ENCODE measurements around the gene NPB. TPM values are rescaled to one million over a fixed set of nuclear protein-coding genes. Genes with fewer than 3 reads are reported as not detected.

Gene NPB
- total RNA-seq, 1 donor, result 1.4 TPM

DNA sequence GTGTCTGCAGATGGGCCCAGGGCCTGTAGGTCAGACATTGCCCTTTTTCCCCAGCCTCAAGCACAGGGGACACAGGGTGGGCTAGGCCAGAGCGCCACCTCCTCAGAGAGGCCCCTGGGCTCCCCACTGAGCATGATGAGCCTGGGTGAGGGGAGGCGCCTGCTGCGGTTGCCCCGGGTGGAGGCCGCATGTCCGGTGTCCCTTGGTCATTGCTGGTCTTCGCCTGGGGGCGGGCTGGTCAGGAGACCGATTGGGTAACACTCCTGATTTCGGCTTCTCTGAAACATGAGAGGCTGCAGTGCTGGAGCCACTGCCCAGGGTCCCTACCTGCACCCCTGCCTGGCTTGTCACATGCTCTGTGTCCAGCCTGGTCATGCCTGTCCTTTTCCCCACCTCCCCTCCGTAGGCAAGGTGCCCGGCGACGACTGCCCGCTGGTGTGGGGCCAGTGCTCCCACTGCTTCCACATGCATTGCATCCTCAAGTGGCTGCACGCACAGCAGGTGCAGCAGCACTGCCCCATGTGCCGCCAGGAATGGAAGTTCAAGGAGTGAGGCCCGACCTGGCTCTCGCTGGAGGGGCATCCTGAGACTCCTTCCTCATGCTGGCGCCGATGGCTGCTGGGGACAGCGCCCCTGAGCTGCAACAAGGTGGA is 2.4 kb upstream of the NPB start:
- no peak for DNase-seq (ENCODE audit: low read depth)
- TF ChIP-seq, protein P1, sequence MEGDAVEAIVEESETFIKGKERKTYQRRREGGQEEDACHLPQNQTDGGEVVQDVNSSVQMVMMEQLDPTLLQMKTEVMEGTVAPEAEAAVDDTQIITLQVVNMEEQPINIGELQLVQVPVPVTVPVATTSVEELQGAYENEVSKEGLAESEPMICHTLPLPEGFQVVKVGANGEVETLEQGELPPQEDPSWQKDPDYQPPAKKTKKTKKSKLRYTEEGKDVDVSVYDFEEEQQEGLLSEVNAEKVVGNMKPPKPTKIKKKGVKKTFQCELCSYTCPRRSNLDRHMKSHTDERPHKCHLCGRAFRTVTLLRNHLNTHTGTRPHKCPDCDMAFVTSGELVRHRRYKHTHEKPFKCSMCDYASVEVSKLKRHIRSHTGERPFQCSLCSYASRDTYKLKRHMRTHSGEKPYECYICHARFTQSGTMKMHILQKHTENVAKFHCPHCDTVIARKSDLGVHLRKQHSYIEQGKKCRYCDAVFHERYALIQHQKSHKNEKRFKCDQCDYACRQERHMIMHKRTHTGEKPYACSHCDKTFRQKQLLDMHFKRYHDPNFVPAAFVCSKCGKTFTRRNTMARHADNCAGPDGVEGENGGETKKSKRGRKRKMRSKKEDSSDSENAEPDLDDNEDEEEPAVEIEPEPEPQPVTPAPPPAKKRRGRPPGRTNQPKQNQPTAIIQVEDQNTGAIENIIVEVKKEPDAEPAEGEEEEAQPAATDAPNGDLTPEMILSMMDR (IDR thresholded peaks at IDR 0.05; ENCODE audit: insufficient read depth, low read length), result no peak

DNA sequence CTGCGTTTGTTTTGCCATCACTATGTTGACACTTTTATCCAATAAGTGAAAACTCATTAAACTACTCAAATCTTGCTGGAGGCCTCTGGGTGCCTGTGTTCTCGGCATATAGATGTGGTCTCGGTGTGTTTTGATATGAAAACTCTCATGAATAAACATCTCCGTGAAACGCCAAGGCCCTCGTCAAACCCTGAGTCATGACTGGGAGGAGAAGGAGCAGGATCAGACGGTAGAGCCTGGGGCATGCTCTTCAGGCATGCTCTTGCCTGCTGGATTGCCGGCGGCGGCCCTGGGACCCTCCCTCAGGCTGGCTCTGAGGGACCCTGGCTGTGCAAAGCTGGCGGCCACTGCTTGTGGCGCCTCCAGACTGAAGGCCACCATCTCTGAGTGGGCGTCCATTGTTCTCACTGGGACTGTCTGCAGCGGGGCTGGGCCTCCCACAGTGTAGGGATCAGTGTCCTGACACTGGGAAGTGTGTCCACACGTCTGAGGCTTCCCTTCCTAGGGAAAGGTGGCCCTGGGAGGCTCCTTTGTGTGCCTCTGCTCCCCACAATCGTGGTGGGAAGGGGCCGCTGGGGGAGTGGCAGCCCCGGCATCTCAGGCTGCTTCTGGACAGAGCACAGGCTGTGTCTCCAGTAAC is 1.7 kb upstream of the NPB start:
- TF ChIP-seq, protein P1 (IDR thresholded peaks at IDR 0.05; ENCODE audit: insufficient read depth, low read length), result no peak
- H3K4me3 ChIP-seq (ENCODE audit: low read depth, low read length), result no peak overlapping the region
- no peak for DNase-seq (ENCODE audit: low read depth)

More for the DNA sequence above, 2.4 kb upstream of the NPB start:
- H3K4me3 ChIP-seq (ENCODE audit: low read depth, low read length), result no peak overlapping the region

DNA sequence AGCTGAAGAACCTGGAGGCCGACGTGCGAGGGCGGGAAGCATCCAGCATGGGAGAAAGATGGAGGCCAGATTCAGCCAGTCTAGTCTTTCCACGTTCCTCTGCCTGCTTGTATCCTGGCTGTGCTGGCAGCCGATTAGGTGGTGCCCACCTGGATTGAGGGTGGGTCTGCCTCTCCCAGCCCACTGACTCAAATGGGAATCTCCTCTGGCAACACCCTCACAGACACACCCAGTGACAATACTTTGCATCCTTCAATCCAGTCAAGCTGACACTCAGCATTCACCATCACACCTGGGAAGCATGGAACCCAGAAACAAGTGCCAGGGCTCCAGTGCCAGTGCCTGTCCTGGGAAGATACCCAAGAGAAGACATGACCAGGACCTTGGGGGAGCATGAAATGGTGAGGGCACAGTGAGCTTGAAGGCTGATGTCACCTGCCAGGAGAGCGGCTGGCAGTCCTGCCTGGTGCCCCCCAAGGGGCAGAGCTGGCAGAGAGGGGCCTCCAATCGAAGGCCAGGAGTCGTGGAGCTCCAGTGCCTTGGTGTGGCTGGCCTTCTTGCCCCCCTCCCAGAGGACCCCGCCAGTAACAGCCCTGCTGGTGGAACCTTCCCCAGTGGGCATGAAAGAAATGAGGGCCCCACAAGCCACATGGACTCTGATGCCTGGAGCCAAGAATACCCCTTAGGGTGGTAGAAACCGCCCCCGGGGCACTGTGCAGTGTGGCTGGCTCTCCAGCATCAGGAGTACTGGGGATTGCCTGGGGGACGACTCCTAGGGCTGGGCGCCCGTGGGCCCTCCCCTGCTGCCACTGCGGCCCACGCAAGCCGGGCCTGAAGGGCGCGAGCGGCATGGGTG is 643 bp upstream of the NPB start:
- DNase-seq (ENCODE audit: low read depth), result no peak
- TF ChIP-seq, protein P1 (IDR thresholded peaks at IDR 0.05; ENCODE audit: insufficient read depth, low read length), result no peak
- H3K4me3 ChIP-seq (ENCODE audit: low read depth, low read length), result peak overlapping the region; percentile 22

DNA sequence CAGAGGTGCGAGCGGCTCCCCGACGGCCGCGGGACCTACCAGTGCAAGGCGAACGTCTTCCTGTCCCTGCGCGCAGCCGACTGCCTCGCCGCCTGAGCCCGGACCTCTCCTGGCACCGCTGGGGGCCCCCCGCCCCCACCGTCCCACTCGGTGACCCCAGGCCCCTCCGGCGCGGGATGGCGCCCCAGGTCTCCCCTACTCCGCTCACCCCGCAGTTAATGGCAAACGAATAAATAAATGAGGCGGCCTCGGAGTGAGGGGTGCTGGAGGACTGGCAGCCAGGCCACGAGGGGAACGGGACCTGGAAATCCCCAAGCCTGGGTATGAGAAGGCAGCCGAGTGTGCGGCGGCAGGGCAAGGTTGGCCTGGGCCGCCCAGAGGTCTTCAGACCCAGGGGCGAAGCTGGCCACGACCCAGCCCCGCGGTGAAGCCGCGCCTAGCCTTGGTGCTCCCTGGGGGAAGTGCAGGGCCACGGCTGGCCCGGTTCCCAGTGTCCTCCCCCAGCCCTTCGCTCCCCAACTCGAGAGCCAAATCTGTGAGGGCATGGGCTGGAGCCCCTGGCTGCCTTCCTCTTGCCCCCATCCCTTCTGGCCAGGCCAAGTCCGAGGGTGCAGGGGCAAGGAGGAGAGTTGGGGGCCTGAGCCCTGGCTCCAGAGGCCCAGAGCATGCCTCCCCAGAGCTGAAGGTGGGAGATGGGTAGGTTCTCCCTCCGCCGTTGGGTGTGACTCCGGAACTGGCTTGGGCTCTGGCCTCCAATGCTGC is 796 bp downstream of the NPB start:
- H3K4me3 ChIP-seq (ENCODE audit: low read depth, low read length), result no peak overlapping the region
- DNase-seq (ENCODE audit: low read depth), result no peak

DNA sequence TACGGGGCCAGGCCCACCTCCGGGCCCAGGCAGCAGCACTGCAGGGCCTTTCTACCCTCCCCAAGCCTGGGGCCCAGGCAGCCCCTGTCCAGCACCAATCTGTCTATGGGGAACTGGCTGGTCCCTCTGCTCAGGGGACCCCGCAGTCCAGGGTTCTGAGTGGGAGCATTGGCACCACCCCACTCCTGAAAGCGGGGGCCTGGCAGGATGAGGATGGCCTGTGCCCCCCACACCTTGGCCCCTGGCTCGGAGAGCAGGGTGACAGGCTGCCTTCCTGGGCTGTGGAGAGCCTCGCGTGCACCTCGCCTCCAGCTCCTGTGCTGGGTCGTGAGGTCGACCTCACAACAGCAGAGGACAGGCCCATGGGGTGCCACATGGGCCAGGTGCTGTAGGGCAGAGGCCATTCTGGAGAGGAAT is 1.4 kb downstream of the NPB start:
- TF ChIP-seq, protein P1 (IDR thresholded peaks at IDR 0.05; ENCODE audit: insufficient read depth, low read length), result no peak
- DNase-seq (ENCODE audit: low read depth), result no peak
- no peak overlapping the region for H3K4me3 ChIP-seq (ENCODE audit: low read depth, low read length)

More for the DNA sequence above, 796 bp downstream of the NPB start:
- TF ChIP-seq, protein P1 (IDR thresholded peaks at IDR 0.05; ENCODE audit: insufficient read depth, low read length), result no peak

DNA sequence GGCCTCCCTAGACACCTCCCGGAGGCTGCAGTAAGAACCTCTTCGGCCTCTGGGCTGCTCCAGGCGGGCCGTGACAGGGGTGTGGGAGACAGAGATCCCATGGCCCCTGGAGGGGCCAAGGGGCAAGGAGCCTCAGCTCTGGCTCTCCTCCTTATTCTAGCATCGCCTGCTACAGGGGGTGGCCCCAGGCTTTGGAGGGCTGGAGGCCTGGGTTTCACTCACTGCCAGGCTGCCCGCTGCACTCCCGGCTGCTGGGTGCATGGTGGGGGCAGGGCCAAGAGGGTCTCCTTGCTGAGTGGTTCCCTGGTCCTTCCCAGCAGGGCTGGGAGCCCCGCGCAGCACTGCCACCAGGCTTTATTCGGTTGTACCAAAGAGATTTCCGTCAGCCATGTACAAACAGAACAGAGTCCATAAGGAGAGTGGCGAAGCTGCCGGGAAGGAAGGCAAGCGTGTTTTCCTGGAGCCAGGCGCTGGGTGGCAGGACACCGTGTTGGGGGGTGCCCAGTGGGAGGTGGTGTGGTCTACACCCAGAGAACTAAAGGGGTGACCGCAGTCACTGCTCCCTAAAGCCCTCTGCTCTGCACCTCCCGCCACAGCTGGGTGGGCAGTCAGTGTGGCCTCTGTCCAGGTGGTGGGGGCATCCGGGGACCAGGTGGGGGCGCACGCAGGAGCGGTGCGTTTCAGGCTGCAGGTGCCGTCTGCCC is 2.0 kb downstream of the NPB start:
- no peak overlapping the region for H3K4me3 ChIP-seq (ENCODE audit: low read depth, low read length)
- DNase-seq (ENCODE audit: low read depth), result no peak
- TF ChIP-seq, protein P1 (IDR thresholded peaks at IDR 0.05; ENCODE audit: insufficient read depth, low read length), result no peak
